Myometrial cell (primary cell): ENCODE data around the gene FPR3. TPM values are rescaled to one million over a fixed set of nuclear protein-coding genes. Genes with fewer than 3 reads are reported as not detected.

Experiments
- total RNA-seq: library from RNA; depleted of rRNA; stranded (reverse); fragments of >200 nt; gene quantifications from 2 replicates; pipeline ENCODE4 v1.2.3, GENCODE V29; 2015

Gene FPR3, protein sequence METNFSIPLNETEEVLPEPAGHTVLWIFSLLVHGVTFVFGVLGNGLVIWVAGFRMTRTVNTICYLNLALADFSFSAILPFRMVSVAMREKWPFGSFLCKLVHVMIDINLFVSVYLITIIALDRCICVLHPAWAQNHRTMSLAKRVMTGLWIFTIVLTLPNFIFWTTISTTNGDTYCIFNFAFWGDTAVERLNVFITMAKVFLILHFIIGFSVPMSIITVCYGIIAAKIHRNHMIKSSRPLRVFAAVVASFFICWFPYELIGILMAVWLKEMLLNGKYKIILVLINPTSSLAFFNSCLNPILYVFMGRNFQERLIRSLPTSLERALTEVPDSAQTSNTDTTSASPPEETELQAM
- not detected in 2 replicates for total RNA-seq

DNA sequence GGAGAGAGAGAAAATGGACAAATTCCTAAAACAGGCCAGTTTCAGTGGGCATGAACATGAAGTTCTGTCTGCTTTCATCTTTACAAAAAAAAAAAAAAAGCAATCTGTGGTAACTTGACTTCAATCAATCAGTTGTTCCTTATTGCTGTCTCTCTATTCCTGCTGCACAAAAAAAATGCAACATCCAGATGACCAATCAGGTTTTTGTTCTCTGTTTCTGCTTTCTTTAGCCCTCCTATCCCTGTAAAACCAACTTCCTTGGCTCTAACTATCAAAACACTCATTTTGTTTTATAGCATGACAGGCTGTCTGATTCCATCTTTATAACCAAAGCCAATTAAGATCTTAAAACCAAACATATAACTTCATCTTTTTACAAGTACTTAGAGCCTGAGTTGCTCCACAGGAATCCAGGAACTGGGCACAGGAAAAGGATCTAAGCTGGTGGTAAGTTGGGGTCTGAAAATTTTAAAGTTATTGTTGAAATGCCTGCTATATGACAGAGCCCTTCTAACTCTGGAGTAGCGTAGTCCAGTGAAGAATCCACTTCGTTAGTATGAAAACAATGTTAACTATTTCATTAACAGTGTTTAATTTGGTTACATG is at the start of gene FPR3:
TSS of gene FPR3 (plus strand) at position 273 of the 606 bp plus-strand sequence. CDS start 28,592 bp downstream, outside the sequence.

DNA sequence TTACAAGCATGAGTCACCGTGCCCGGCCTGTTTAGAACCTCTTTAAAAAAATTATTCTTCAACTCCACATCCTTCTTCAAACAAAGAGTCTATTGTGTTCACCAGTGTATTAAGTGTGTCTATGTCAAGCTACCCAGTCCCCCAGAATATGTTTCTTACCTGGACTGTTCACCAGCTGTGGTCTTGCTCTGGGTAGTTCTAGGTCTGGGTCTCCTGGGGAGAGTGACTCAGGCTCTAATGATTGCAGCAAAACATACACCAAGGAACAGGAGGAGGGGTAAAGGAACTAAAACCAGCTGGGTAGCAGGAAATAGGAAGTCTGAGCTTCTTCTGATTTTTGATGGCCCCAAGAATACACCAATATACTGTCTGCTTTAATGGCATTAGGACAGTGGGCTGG is 43.3 kb upstream of the FPR3 start, which contains the start of gene FPR1:
TSS of gene FPR1 (minus strand) at position 224 of the 400 bp plus-strand sequence. CDS start 4,884 bp downstream, outside the sequence.

DNA sequence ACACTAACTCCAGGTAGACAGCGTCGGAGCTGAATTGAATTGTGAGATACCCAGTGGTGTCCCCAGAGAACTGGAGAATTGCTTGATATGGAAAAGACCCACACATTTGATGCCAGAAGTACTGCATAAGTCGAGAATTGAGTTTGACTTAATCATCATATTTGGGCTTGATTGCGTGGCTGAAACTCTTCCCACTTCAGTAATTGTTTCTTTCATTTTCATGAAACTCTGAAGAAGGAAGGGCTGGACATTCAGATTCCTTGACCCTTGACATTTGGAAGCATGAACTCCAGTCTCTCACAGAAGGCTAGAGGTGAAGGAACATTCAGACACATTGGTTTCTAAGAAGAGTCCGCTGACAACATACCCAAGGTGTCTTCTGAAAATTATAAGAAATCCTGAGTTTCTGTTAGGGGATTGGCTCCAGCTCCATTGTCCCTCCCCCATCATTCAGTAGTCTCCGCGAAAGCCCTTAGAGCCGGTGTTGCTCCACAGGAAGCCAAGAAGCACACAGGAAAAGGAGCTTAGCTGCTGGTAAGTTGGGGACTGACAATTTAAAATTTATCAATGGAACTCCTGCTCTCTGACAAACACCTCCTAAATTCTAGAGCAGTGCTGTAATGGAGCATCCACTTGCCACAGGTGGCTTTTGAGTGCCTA is 34.1 kb upstream of the FPR3 start, which contains the start of gene FPR2:
TSS of gene FPR2 (plus strand) at position 484 of the 660 bp plus-strand sequence. CDS start 7,479 bp downstream, outside the sequence.

Other genes with a start within 250 kb of the FPR3 start
- gene ZNF175, start 223.9 kb upstream of the FPR3 start, total RNA-seq = 1.2 and 5.0 TPM in 2 replicates
- gene SIGLEC5, start 164.8 kb upstream of the FPR3 start, total RNA-seq = not detected in 2 replicates
- gene SIGLEC14, start 148.3 kb upstream of the FPR3 start, total RNA-seq = not detected in 2 replicates
- 4.0 and 21.4 TPM in 2 replicates for gene SPACA6, start 101.8 kb upstream of the FPR3 start, total RNA-seq
- gene HAS1, start 71.2 kb upstream of the FPR3 start, total RNA-seq = not detected in 2 replicates
- gene FPR1, start 43.3 kb upstream of the FPR3 start, total RNA-seq = not detected in 2 replicates
- gene FPR2, start 34.0 kb upstream of the FPR3 start, total RNA-seq = not detected in 2 replicates
- 1.4 and 3.2 TPM in 2 replicates for gene ZNF577, start 92.8 kb downstream of the FPR3 start, total RNA-seq
- gene ZNF649, start 109.9 kb downstream of the FPR3 start, total RNA-seq = 1.2 and 3.4 TPM in 2 replicates
- 3.7 and 8.1 TPM in 2 replicates for gene ZNF613, start 132.3 kb downstream of the FPR3 start, total RNA-seq
- gene ZNF350, start 191.7 kb downstream of the FPR3 start, total RNA-seq = 2.3 and 4.4 TPM in 2 replicates
- 2.3 and 4.6 TPM in 2 replicates for gene ZNF615, start 213.1 kb downstream of the FPR3 start, total RNA-seq
- 5.5 and 5.7 TPM in 2 replicates for gene ZNF614, start 233.2 kb downstream of the FPR3 start, total RNA-seq